ENCODE data around the gene IKZF3. TPM values are rescaled to one million over a fixed set of nuclear protein-coding genes. Genes with fewer than 3 reads are reported as not detected.

IKZF3 gene
- total RNA-seq, 2 experiments from 2014 or later: 39.7 to 39.9 TPM

DNA sequence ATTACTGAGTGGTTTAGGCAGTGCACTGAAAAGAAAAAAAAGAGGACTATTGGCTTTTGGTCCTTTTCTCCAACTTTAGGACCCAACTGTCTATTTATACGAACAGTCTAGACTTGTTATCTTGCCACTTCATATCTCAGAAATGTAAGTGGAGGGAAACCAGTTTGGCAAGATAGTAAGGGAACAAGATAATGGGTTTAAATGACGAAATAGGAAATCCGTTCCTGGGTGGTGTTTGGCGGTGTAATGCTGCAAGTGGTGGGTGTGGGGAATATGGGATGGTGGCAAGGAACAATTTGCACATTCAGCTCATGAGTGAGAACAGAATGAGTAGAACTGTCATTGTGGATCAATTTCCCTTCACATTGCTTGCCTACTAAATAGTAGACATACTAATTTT is 81.6 kb downstream of the IKZF3 start:
- Mint-ChIP-seq H3K27ac (peak overlapping the region; percentile 92), H3K9me3 (no peaks in the 10 kb centered on the region), H3K4me1 (ENCODE audit: low read depth) (peaks cover 80% of the 10 kb centered on the region), H3K36me3 (ENCODE audit: low read depth) (peaks cover 74% of the 10 kb centered on the region), H3K27me3 (no peaks in the 10 kb centered on the region), H3K4me3 (no peak overlapping the region)
- no peaks in the 10 kb centered on the region for H3K9me3 ChIP-seq (ENCODE audit: control insufficient read depth in 1 of 2, insufficient read depth in 1 of 2, low read length in 2 of 2)
- ChIA-PET CTCF (interaction anchor here (1.4 to 2.9 kb wide), 4 partner anchors 10 to 161 kb away, joined by 4 to 11 read pairs (median 4); partner anchors contain the start of gene IKZF3), POLR2A (interaction anchor here (0.5 to 5.1 kb wide), 8 partner anchors 10 to 813 kb away, joined by 3 to 38 read pairs (median 4); no protein-coding TSS in a partner anchor)
- intact Hi-C loops (cut with DNase I, micrococcal nuclease): no loop called here
- peak overlapping the region in 1 of 2 donors; percentile 68 for H3K27ac ChIP-seq (ENCODE audit: low read depth in 1 of 2, low read length in 2 of 2)
- ATAC-seq (ENCODE audit: poor library complexity) (no peak), DNase-seq (no peak)
- H3K27me3 ChIP-seq (ENCODE audit: control insufficient read depth in 1 of 2, insufficient read depth in 2 of 2, low read length in 2 of 2): no peaks in the 10 kb centered on the region
- TF ChIP-seq, protein P1, sequence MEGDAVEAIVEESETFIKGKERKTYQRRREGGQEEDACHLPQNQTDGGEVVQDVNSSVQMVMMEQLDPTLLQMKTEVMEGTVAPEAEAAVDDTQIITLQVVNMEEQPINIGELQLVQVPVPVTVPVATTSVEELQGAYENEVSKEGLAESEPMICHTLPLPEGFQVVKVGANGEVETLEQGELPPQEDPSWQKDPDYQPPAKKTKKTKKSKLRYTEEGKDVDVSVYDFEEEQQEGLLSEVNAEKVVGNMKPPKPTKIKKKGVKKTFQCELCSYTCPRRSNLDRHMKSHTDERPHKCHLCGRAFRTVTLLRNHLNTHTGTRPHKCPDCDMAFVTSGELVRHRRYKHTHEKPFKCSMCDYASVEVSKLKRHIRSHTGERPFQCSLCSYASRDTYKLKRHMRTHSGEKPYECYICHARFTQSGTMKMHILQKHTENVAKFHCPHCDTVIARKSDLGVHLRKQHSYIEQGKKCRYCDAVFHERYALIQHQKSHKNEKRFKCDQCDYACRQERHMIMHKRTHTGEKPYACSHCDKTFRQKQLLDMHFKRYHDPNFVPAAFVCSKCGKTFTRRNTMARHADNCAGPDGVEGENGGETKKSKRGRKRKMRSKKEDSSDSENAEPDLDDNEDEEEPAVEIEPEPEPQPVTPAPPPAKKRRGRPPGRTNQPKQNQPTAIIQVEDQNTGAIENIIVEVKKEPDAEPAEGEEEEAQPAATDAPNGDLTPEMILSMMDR (IDR thresholded peaks at IDR 0.05): no peak
- H3K4me1 ChIP-seq (ENCODE audit: insufficient read depth, low read length): peaks cover 52% of the 10 kb centered on the region
- no peak overlapping the region for H3K4me3 ChIP-seq (ENCODE audit: low read length)
- peaks cover 38% of the 10 kb centered on the region for H3K36me3 ChIP-seq (ENCODE audit: insufficient read depth, low read length)

DNA sequence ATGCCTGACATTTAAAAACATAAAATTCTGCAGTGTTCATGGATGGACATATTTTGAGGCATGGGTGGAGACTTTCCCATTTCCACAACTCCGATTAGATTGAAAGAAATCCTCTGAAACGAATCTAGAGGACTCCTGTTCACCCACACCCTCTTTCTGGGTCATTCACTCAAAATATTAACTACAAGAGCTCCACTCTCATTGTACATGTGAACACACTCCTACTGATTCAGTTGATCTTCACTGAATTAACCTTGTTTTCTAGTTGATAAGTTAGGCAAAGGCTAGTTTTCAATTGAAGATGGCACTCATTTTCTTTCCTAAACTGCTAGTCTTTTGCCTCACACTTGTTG is 82.3 kb downstream of the IKZF3 start:
- DNase-seq (no peak), ATAC-seq (ENCODE audit: poor library complexity) (no peak)
- Mint-ChIP-seq H3K4me1 (ENCODE audit: low read depth) (peaks cover 80% of the 10 kb centered on the region), H3K27ac (peak overlapping the region; percentile 92), H3K9me3 (no peaks in the 10 kb centered on the region), H3K27me3 (no peaks in the 10 kb centered on the region), H3K36me3 (ENCODE audit: low read depth) (peaks cover 74% of the 10 kb centered on the region), H3K4me3 (peak overlapping the region; percentile 25)
- H3K4me1 ChIP-seq (ENCODE audit: insufficient read depth, low read length): peaks cover 52% of the 10 kb centered on the region
- CTCF ChIA-PET: interaction anchor here (1.4 to 2.9 kb wide), 6 partner anchors 10 to 160 kb away, joined by 4 to 11 read pairs (median 6); partner anchors contain the start of gene IKZF3
- TF ChIP-seq, protein P1 (IDR thresholded peaks at IDR 0.05): no peak
- intact Hi-C loops (cut with DNase I, micrococcal nuclease): no loop called here
- no peaks in the 10 kb centered on the region for H3K9me3 ChIP-seq (ENCODE audit: control insufficient read depth in 1 of 2, insufficient read depth in 1 of 2, low read length in 2 of 2)
- H3K27ac ChIP-seq (ENCODE audit: low read depth in 1 of 2, low read length in 2 of 2): peak overlapping the region in 1 of 2 donors; percentile 68
- peaks cover 32% of the 10 kb centered on the region for H3K36me3 ChIP-seq (ENCODE audit: insufficient read depth, low read length)
- no peak overlapping the region for H3K4me3 ChIP-seq (ENCODE audit: low read length)
- H3K27me3 ChIP-seq (ENCODE audit: control insufficient read depth in 1 of 2, insufficient read depth in 2 of 2, low read length in 2 of 2): no peaks in the 10 kb centered on the region
- POLR2A ChIA-PET: interaction anchor here (0.5 to 5.1 kb wide), 11 partner anchors 10 to 814 kb away, joined by 3 to 38 read pairs (median 5); partner anchors contain the start of genes LRRC3C and ORMDL3

DNA sequence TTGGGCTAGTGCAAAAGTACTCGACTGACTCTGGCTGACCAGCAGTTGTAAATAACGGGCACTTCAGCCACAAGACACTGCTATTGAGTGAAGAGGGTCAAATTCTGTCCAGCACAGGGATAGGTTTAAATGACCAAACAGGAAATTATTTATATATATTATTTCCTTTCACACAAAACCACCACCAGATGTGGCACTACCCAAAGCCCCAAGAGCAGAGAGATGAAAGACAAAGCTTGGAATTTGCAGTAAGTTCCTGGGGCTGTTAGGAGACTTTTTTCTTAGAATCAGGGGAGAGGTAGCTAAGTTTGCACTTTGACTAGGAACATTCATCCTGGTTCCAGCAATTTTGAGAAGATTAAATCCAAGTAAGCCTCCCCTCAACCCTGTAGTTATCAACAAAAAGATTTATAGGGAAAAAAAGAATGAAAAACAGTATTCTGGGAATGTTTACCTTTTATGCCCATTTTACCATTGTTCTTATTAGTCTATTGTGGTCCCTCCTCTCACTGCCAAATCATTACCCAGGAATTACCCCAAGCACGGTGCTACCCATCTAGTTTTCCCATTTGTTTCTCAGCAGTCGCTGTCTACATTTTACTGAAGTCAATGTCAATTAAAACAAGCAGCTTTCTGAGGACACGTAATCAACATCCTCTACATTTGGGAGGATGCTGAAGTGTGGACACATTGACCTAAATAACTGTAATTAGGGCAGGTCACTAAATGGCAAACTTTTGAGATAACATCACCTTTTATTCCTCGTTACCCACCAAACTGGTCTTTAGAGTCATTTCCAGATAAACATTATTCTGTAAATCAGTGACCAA is 82.9 kb downstream of the IKZF3 start:
- H3K27ac Mint-ChIP-seq: peak overlapping the region; percentile 92
- no peaks in the 10 kb centered on the region for H3K9me3 ChIP-seq (ENCODE audit: control insufficient read depth in 1 of 2, insufficient read depth in 1 of 2, low read length in 2 of 2)
- TF ChIP-seq, protein P1 (IDR thresholded peaks at IDR 0.05): no peak
- no peak overlapping the region for H3K4me3 ChIP-seq (ENCODE audit: low read length)
- intact Hi-C loops (cut with DNase I, micrococcal nuclease): no loop called here
- no peak for ATAC-seq (ENCODE audit: poor library complexity)
- H3K36me3 ChIP-seq (ENCODE audit: insufficient read depth, low read length): peaks cover 26% of the 10 kb centered on the region
- CTCF ChIA-PET: interaction anchor here (0.5 to 2.6 kb wide), 11 partner anchors 11 to 826 kb away, joined by 3 to 11 read pairs (median 5); partner anchors contain the start of gene IKZF3
- peaks cover 73% of the 10 kb centered on the region for H3K36me3 Mint-ChIP-seq (ENCODE audit: low read depth)
- DNase-seq: peak in 3 of 14 experiments; percentile 49 to 64 (median 51)
- peaks cover 49% of the 10 kb centered on the region for H3K4me1 ChIP-seq (ENCODE audit: insufficient read depth, low read length)
- peaks cover 84% of the 10 kb centered on the region for H3K4me1 Mint-ChIP-seq (ENCODE audit: low read depth)
- H3K27ac ChIP-seq (ENCODE audit: low read depth in 1 of 2, low read length in 2 of 2): peak overlapping the region; percentile 10 to 68
- H3K9me3 Mint-ChIP-seq: no peaks in the 10 kb centered on the region
- H3K4me3 Mint-ChIP-seq: peak overlapping the region; percentile 58
- H3K27me3 Mint-ChIP-seq: no peaks in the 10 kb centered on the region
- POLR2A ChIA-PET: interaction anchor here (0.7 to 5.1 kb wide), 12 partner anchors 9 to 199 kb away, joined by 3 to 38 read pairs (median 5); partner anchors contain the start of genes LRRC3C, ORMDL3 and PSMD3
- H3K27me3 ChIP-seq (ENCODE audit: control insufficient read depth in 1 of 2, insufficient read depth in 2 of 2, low read length in 2 of 2): no peaks in the 10 kb centered on the region
